ENCODE results near the gene CAPN6.

The CAPN6 gene

GRCh38 chrX:111270339-111270738 lies at the start of gene CAPN6:
TSS of gene CAPN6 (minus strand) at chrX:111270483. CDS start at chrX:111263936, 6,547 bp downstream.
- DNase-seq = no peak

- no peak for DNase-seq
Measured at GRCh38 chrX:111319451-111319850, 49.2 kb upstream of the CAPN6 start.

GRCh38 chrX:111318901-111319300 lies 48.6 kb upstream of the CAPN6 start:
- no peak for DNase-seq

- no peak for DNase-seq
Measured at GRCh38 chrX:111309083-111309482, 38.8 kb upstream of the CAPN6 start.

- DNase-seq = no peak
Measured at GRCh38 chrX:111308039-111308438, 37.8 kb upstream of the CAPN6 start.

- no peak for DNase-seq
Measured at GRCh38 chrX:111302284-111302683, 32.0 kb upstream of the CAPN6 start.

GRCh38 chrX:111288841-111289240 lies 18.6 kb upstream of the CAPN6 start:
- DNase-seq = no peak

GRCh38 chrX:111284631-111285293 lies 14.5 kb upstream of the CAPN6 start:
- no peak for DNase-seq

- DNase-seq = no peak
Measured at GRCh38 chrX:111283446-111283845, 13.2 kb upstream of the CAPN6 start.

- no peak for DNase-seq
Measured at GRCh38 chrX:111282991-111283390, 12.7 kb upstream of the CAPN6 start.

- no peak for DNase-seq
Measured at GRCh38 chrX:111282139-111282538, 11.9 kb upstream of the CAPN6 start.

GRCh38 chrX:111268506-111268905 lies 1.8 kb downstream of the CAPN6 start:
- no peak for DNase-seq

- no peak for DNase-seq
Measured at GRCh38 chrX:111265486-111265885, 4.8 kb downstream of the CAPN6 start.

- DNase-seq = no peak
Measured at GRCh38 chrX:111264385-111264784, 5.9 kb downstream of the CAPN6 start.

- DNase-seq = no peak
Measured at GRCh38 chrX:111262086-111262485, 8.2 kb downstream of the CAPN6 start.

- DNase-seq = no peak
Measured at GRCh38 chrX:111260451-111260850, 9.8 kb downstream of the CAPN6 start.

GRCh38 chrX:111259559-111259958 lies 10.7 kb downstream of the CAPN6 start:
- no peak for DNase-seq

- DNase-seq = no peak
Measured at GRCh38 chrX:111257733-111258132, 12.6 kb downstream of the CAPN6 start.

- DNase-seq = no peak
Measured at GRCh38 chrX:111254896-111255693, 15.2 kb downstream of the CAPN6 start.

GRCh38 chrX:111244235-111244750 lies 26.0 kb downstream of the CAPN6 start:
- no peak for DNase-seq

- no peak for DNase-seq
Measured at GRCh38 chrX:111216293-111216801, 53.9 kb downstream of the CAPN6 start.

GRCh38 chrX:111207851-111208250 lies 62.4 kb downstream of the CAPN6 start:
- DNase-seq = no peak

- no peak for DNase-seq
Measured at GRCh38 chrX:111200327-111200726, 70.0 kb downstream of the CAPN6 start.

GRCh38 chrX:111199505-111199904 lies 70.8 kb downstream of the CAPN6 start:
- DNase-seq = no peak

Data from stimulated activated naive CD4-positive, alpha-beta T cell (primary cell).